Ovary (tissue), 9 donors: ENCODE measurements around the gene DGKD. TPM values are rescaled to one million over a fixed set of nuclear protein-coding genes. Genes with fewer than 3 reads are reported as not detected.

Experiments
- DNase-seq, 5 donors: peaks; one replicate each; pipeline ENCODE4 v3.0.0-alpha.2; 2019 to 2020
- H3K27ac ChIP-seq, 2 donors: fragments of 200-600 bp; one replicate each; pipeline versions ENCODE4 v1.5.1 to v1.8.0; 2019 to 2022
- H3K27me3 ChIP-seq: fragments of 200-600 bp; one replicate; pipeline ENCODE4 v1.8.0; 2022
- H3K36me3 ChIP-seq: fragments of 200-600 bp; sonication (generic); one replicate; pipeline ENCODE4 v1.5.1; 2019
- H3K4me1 ChIP-seq: one replicate; pipeline ENCODE4 v1.8.1; 2013; ENCODE audit warnings: mild to moderate bottlenecking, moderate library complexity; ENCODE audit not compliant: insufficient read depth
- H3K4me3 ChIP-seq: fragments of 200-600 bp; sonication (generic); one replicate; pipeline ENCODE4 v1.5.1; 2017
- H3K9me3 ChIP-seq, 2 donors: fragments of 200-600 bp in 1 of 2; sonication (generic) in 1 of 2; one replicate each; pipeline versions ENCODE4 v1.5.1 to v1.8.1; 2013 to 2019; ENCODE audit warnings: mild to moderate bottlenecking in 1 of 2, moderate library complexity in 1 of 2
- CTCF ChIP-seq, 3 donors: fragments of 450-650 bp in 2 of 3; fragments of 200-600 bp in 1 of 3; IDR thresholded peaks; one replicate each; pipeline versions ENCODE4 v1.5.1 to v1.8.0; 2016 to 2022; ENCODE audit warnings: antibody characterized with exemption in 3 of 3, mild to moderate bottlenecking in 1 of 3
- EP300 ChIP-seq: sonication (generic); formaldehyde crosslinking; IDR thresholded peaks from one replicate; pipeline ENCODE4 v1.6.1; 2017; ENCODE audit warnings: antibody characterized with exemption
- POLR2A ChIP-seq: fragments of 450-650 bp; IDR thresholded peaks from one replicate; pipeline ENCODE4 v1.6.1; 2017; ENCODE audit warnings: antibody characterized with exemption, mild to moderate bottlenecking, moderate library complexity
- WGBS, 3 donors: extraction: QIAGEN DNeasy Blood & Tissue Kit in 1 of 3; methylation state at CpG; one replicate each; pipeline versions ENCODE4 v1.1.5 to v1.1.7; 2013 to 2017; 5-methylcytosine and 5-hydroxymethylcytosine counted together
- intact Hi-C, 4 donors: fragments of 100-400 bp; cut with DNase I; formaldehyde crosslinking; loops; one replicate each; pipeline versions ENCODE4 v1.11.0 to v1.15.1; 2022 to 2023
- polyA plus RNA-seq, 2 donors: library from polyadenylated mRNA; stranded (reverse); fragments of 200-250 nt in 1 of 2; fragments of 350-450 nt in 1 of 2; fragmentation: Illumina TruSeq in 1 of 2; extraction: RNeasy Lipid Tissue Mini Kit (QIAGEN cat#74804) in 1 of 2; gene quantifications; one replicate each; pipeline ENCODE4 v1.2.3, GENCODE V29; 2013 to 2014
- total RNA-seq, 7 donors: library from RNA; depleted of rRNA in 2 of 7; stranded (reverse); fragments of >200 nt in 2 of 7; fragmentation: NEBNext Ultra II Directional in 3 of 7; extraction: Animal tissue kit (Norgen Biotek cat#: 25700) in 3 of 7; gene quantifications; one replicate each; pipeline versions ENCODE4 v1.1.0 to v1.2.4, GENCODE V29; 2016 to 2023
- donor health status: DM: no; HTN: no; CAD: no; lungs with moderate emphysema.
- donor health status: DM: no; HTN: no; CAD: no.
- donor health status: Bipolar disorder and iron deficiency.
- donor health status: DM: yes; HTN: yes; CAD: no.
- donor health status: DM: no; HTN: no; CAD: no.
- donor health status: DM: yes; HTN: yes; CAD: no.

DGKD gene
- total and polyA plus RNA-seq, 9 donors, result 9.4 to 81.8 (median 36.3) TPM

GRCh38 chr2:233428438-233428837 lies 74.1 kb downstream of the DGKD start:
- intact Hi-C loops, result no loop called here
- TF ChIP-seq EP300, result no peak
- TF ChIP-seq POLR2A, result no peak
- no peak for TF ChIP-seq CTCF (IDR thresholded peaks at IDR 0.05)
- no peaks in the 10 kb centered on the region for H3K9me3 ChIP-seq
- no peaks in the 10 kb centered on the region for H3K4me1 ChIP-seq
- H3K4me3 ChIP-seq, result no peak overlapping the region
- H3K27me3 ChIP-seq, result no peaks in the 10 kb centered on the region
- no peak overlapping the region for H3K27ac ChIP-seq
- 95 to 98% (median 96%) methylated on average over 7 of the region's 7 CpGs for WGBS, 3 donors
- H3K36me3 ChIP-seq, result no peaks in the 10 kb centered on the region
- DNase-seq, result no peak

GRCh38 chr2:233429175-233429897 lies 75.0 kb downstream of the DGKD start:
- H3K4me3 ChIP-seq, result no peak overlapping the region
- intact Hi-C loops, result no loop called here

GRCh38 chr2:233430081-233430480 lies 75.8 kb downstream of the DGKD start:
- TF ChIP-seq EP300 (no peak), POLR2A (no peak)
- H3K36me3 ChIP-seq, result no peaks in the 10 kb centered on the region
- intact Hi-C loops, result no loop called here
- no peak for DNase-seq
- H3K27me3 ChIP-seq, result no peaks in the 10 kb centered on the region
- WGBS, 3 donors, result 75 to 80% (median 77%) methylated on average over 4 of the region's 4 CpGs
- no peak overlapping the region for H3K27ac ChIP-seq
- no peaks in the 10 kb centered on the region for H3K9me3 ChIP-seq
- no peaks in the 10 kb centered on the region for H3K4me1 ChIP-seq
- no peak overlapping the region for H3K4me3 ChIP-seq

More at GRCh38 chr2:233429175-233429897, 75.0 kb downstream of the DGKD start:
- H3K27ac ChIP-seq, result no peak overlapping the region
- no peaks in the 10 kb centered on the region for H3K4me1 ChIP-seq
- H3K36me3 ChIP-seq, result no peaks in the 10 kb centered on the region
- H3K27me3 ChIP-seq, result no peaks in the 10 kb centered on the region
- H3K9me3 ChIP-seq, result no peaks in the 10 kb centered on the region
- no peak for DNase-seq
- 83 to 88% (median 88%) methylated on average over 20 of the region's 20 CpGs for WGBS, 3 donors
- TF ChIP-seq CTCF (IDR thresholded peaks at IDR 0.05), result no peak
- TF ChIP-seq POLR2A, result no peak
- TF ChIP-seq EP300, result no peak

GRCh38 chr2:233430651-233431050 lies 76.4 kb downstream of the DGKD start:
- Histone ChIP-seq H3K4me1 (no peaks in the 10 kb centered on the region), H3K27ac (no peak overlapping the region), H3K9me3 (no peaks in the 10 kb centered on the region), H3K36me3 (no peaks in the 10 kb centered on the region), H3K27me3 (no peaks in the 10 kb centered on the region), H3K4me3 (no peak overlapping the region)
- no peak for TF ChIP-seq EP300
- TF ChIP-seq POLR2A, result no peak
- no peak for TF ChIP-seq CTCF (IDR thresholded peaks at IDR 0.05)
- intact Hi-C loops, result no loop called here
- no peak for DNase-seq
- WGBS, 3 donors, result 94 to 98% (median 98%) methylated on average over 1 of the region's 1 CpG

GRCh38 chr2:233433029-233433428 lies 78.7 kb downstream of the DGKD start:
- no peaks in the 10 kb centered on the region for H3K9me3 ChIP-seq
- intact Hi-C loops, result no loop called here
- no peaks in the 10 kb centered on the region for H3K36me3 ChIP-seq
- 94 to 99% (median 98%) methylated on average over 2 of the region's 2 CpGs for WGBS, 3 donors
- DNase-seq, result no peak
- no peak overlapping the region for H3K27ac ChIP-seq
- TF ChIP-seq POLR2A, result no peak
- TF ChIP-seq EP300, result no peak
- TF ChIP-seq CTCF (IDR thresholded peaks at IDR 0.05), result no peak
- no peaks in the 10 kb centered on the region for H3K4me1 ChIP-seq
- H3K27me3 ChIP-seq, result no peaks in the 10 kb centered on the region
- no peak overlapping the region for H3K4me3 ChIP-seq
